H9 (cell line): ENCODE measurements around the gene EFNA5. TPM values are rescaled to one million over a fixed set of nuclear protein-coding genes. Genes with fewer than 3 reads are reported as not detected.

Experiments used
- DNase-seq: peaks from one replicate; pipeline ENCODE4 v3.0.0-alpha.2; 2017
- H2AFZ ChIP-seq: one replicate; pipeline ENCODE4 v1.6.1; 2013; ENCODE audit warnings: mild to moderate bottlenecking, low read length, control low read depth, moderate library complexity
- H2AK5ac ChIP-seq: 2 replicates; pipeline ENCODE4 v1.6.1; 2013; ENCODE audit warnings: low read length, control low read depth, mixed read lengths; ENCODE audit not compliant: insufficient read length
- H2BK120ac ChIP-seq: one replicate; pipeline ENCODE4 v1.6.1; 2013; ENCODE audit warnings: low read depth, mild to moderate bottlenecking, low read length, control low read depth, inconsistent platforms; ENCODE audit not compliant: poor library complexity, severe bottlenecking
- H2BK12ac ChIP-seq: 2 replicates; pipeline ENCODE4 v1.6.1; 2013; ENCODE audit warnings: low read length, control low read depth, mixed read lengths, low read depth; ENCODE audit not compliant: insufficient read length
- H2BK15ac ChIP-seq: 2 replicates; pipeline ENCODE4 v1.6.1; 2013; ENCODE audit warnings: low read depth, low read length, control low read depth
- H2BK20ac ChIP-seq: one replicate; pipeline ENCODE4 v1.6.1; 2013; ENCODE audit warnings: low read depth, mild to moderate bottlenecking, low read length, control low read depth, inconsistent platforms; ENCODE audit not compliant: poor library complexity, severe bottlenecking
- H2BK5ac ChIP-seq: 2 replicates; pipeline ENCODE4 v1.6.1; 2013; ENCODE audit warnings: low read length, control low read depth, mixed read lengths; ENCODE audit not compliant: insufficient read length
- H3K14ac ChIP-seq: 2 replicates; pipeline ENCODE4 v1.6.1; 2013; ENCODE audit warnings: low read length, control low read depth; ENCODE audit not compliant: insufficient read depth
- H3K18ac ChIP-seq: 2 replicates; pipeline ENCODE4 v1.6.1; 2013; ENCODE audit warnings: low read depth, mild to moderate bottlenecking, mixed read lengths, low read length, control low read depth; ENCODE audit not compliant: insufficient read length
- H3K23ac ChIP-seq: 2 replicates; pipeline ENCODE4 v1.6.1; 2013; ENCODE audit warnings: low read length, control low read depth, mixed read lengths, low read depth; ENCODE audit not compliant: insufficient read length
- H3K23me2 ChIP-seq: 2 replicates; pipeline ENCODE4 v1.6.1; 2013; ENCODE audit warnings: low read depth, mild to moderate bottlenecking, mixed read lengths, low read length, control low read depth; ENCODE audit not compliant: insufficient read length, poor library complexity, severe bottlenecking
- H3K27ac ChIP-seq: 2 replicates; pipeline ENCODE4 v1.5.1; 2013; ENCODE audit warnings: low read length, control low read depth, mixed read lengths, low read depth; ENCODE audit not compliant: insufficient read length
- H3K27me3 ChIP-seq: 2 replicates; pipeline ENCODE4 v1.6.1; 2013; ENCODE audit warnings: low read length, control low read depth, inconsistent platforms; ENCODE audit not compliant: insufficient read depth
- H3K4ac ChIP-seq: 2 replicates; pipeline ENCODE4 v1.6.1; 2013; ENCODE audit warnings: low read depth, mild to moderate bottlenecking, control low read depth, inconsistent platforms, low read length, moderate library complexity
- H3K4me1 ChIP-seq: 2 replicates; pipeline ENCODE4 v1.6.1; 2013; ENCODE audit warnings: low read length, control low read depth, inconsistent platforms; ENCODE audit not compliant: insufficient read depth
- H3K4me2 ChIP-seq: 2 replicates; pipeline ENCODE4 v1.6.1; 2013; ENCODE audit warnings: low read length, control low read depth, mixed read lengths; ENCODE audit not compliant: insufficient read length, insufficient read depth
- H3K56ac ChIP-seq: 2 replicates; pipeline ENCODE4 v1.6.1; 2013; ENCODE audit warnings: low read depth, mild to moderate bottlenecking, mixed read lengths, low read length, control low read depth; ENCODE audit not compliant: insufficient read length
- H3K79me1 ChIP-seq: 2 replicates; pipeline ENCODE4 v1.6.1; 2013; ENCODE audit warnings: low read depth, mild to moderate bottlenecking, moderate library complexity, low read length, control low read depth, inconsistent platforms; ENCODE audit not compliant: insufficient read depth, poor library complexity, severe bottlenecking
- H3K79me2 ChIP-seq: 2 replicates; pipeline ENCODE4 v1.6.1; 2013; ENCODE audit warnings: low read length, control low read depth, inconsistent platforms; ENCODE audit not compliant: insufficient read depth
- H3K9ac ChIP-seq: 2 replicates; pipeline ENCODE4 v1.6.1; 2013; ENCODE audit warnings: low read length, control low read depth, mixed read lengths; ENCODE audit not compliant: insufficient read length; ENCODE audit errors: extremely low read depth
- H3K9me3 ChIP-seq: one replicate; pipeline ENCODE4 v1.6.1; 2013; ENCODE audit warnings: low read depth, low read length, inconsistent platforms; ENCODE audit not compliant: control insufficient read depth
- H3T11ph ChIP-seq: one replicate; pipeline ENCODE4 v1.6.1; 2013; ENCODE audit warnings: mild to moderate bottlenecking, low read length, control low read depth, inconsistent platforms
- H4K20me1 ChIP-seq: one replicate; pipeline ENCODE4 v1.6.1; 2013; ENCODE audit not compliant: control insufficient read depth, insufficient read length, insufficient read depth
- H4K5ac ChIP-seq: 2 replicates; pipeline ENCODE4 v1.6.1; 2013; ENCODE audit warnings: low read depth, mild to moderate bottlenecking, mixed read lengths, low read length, control low read depth; ENCODE audit not compliant: insufficient read length
- H4K8ac ChIP-seq: replicated peaks from 2 replicates; pipeline ENCODE4 v1.6.1; 2013; ENCODE audit warnings: low read length, control low read depth, mixed read lengths, low read depth; ENCODE audit not compliant: insufficient read length
- H4K91ac ChIP-seq: 2 replicates; pipeline ENCODE4 v1.6.1; 2013; ENCODE audit warnings: low read depth, mild to moderate bottlenecking, moderate library complexity, mixed read lengths, low read length, control low read depth; ENCODE audit not compliant: insufficient read length
- H3K27ac Mint-ChIP-seq, 3 experiments: 2 replicates in 2 of 3; 3 replicates in 1 of 3; pipeline ENCODE4 v1.8.0; 2020 to 2021; ENCODE audit warnings: mixed read lengths in 3 of 3, mild to moderate bottlenecking in 1 of 3, moderate library complexity in 1 of 3
- H3K27me3 Mint-ChIP-seq: 2 replicates; pipeline ENCODE4 v1.8.0; 2021; ENCODE audit warnings: low read depth, mild to moderate bottlenecking, moderate library complexity, mixed read lengths
- H3K36me3 Mint-ChIP-seq, 3 experiments: 2 replicates in 2 of 3; 3 replicates in 1 of 3; pipeline ENCODE4 v1.8.0; 2020 to 2021; ENCODE audit warnings: low read depth in 3 of 3, mixed read lengths in 3 of 3; ENCODE audit not compliant: insufficient read depth in 1 of 3
- H3K4me1 Mint-ChIP-seq, 2 experiments: 2 replicates each; pipeline ENCODE4 v1.8.0; 2020; ENCODE audit warnings: mixed read lengths in 2 of 2
- H3K4me3 Mint-ChIP-seq, 2 experiments: 2 replicates in 1 of 2; 3 replicates in 1 of 2; pipeline ENCODE4 v1.8.0; 2020 to 2021; ENCODE audit warnings: mild to moderate bottlenecking in 2 of 2, mixed read lengths in 2 of 2, moderate library complexity in 1 of 2
- H3K9me3 Mint-ChIP-seq, 2 experiments: 2 replicates in 1 of 2; 3 replicates in 1 of 2; pipeline ENCODE4 v1.8.0; 2020; ENCODE audit warnings: mild to moderate bottlenecking in 2 of 2, mixed read lengths in 2 of 2, moderate library complexity in 1 of 2
- WGBS: extraction: QIAGEN DNeasy Blood & Tissue Kit; methylation state at CpG from one replicate; pipeline ENCODE4 v1.1.7; 2013; ENCODE audit warnings: missing lambda C conversion rate, low lambda C conversion rate, mixed read lengths; ENCODE audit not compliant: insufficient read length; ENCODE audit errors: extremely low coverage; 5-methylcytosine and 5-hydroxymethylcytosine counted together
- total RNA-seq: library from RNA; stranded (reverse); gene quantifications from 2 replicates; pipeline ENCODE4 v1.2.1, GENCODE V29; 2021
- TF ChIP-seq, protein P1 (sequence below): fragments of 200-600 bp; sonication (generic); conservative IDR thresholded peaks from 3 replicates; pipeline ENCODE4 v1.8.0; 2021; ENCODE audit warnings: antibody characterized with exemption, mild to moderate bottlenecking

The EFNA5 gene
- total RNA-seq, 1 experiment from 2014 or later = 20.4 TPM

DNA sequence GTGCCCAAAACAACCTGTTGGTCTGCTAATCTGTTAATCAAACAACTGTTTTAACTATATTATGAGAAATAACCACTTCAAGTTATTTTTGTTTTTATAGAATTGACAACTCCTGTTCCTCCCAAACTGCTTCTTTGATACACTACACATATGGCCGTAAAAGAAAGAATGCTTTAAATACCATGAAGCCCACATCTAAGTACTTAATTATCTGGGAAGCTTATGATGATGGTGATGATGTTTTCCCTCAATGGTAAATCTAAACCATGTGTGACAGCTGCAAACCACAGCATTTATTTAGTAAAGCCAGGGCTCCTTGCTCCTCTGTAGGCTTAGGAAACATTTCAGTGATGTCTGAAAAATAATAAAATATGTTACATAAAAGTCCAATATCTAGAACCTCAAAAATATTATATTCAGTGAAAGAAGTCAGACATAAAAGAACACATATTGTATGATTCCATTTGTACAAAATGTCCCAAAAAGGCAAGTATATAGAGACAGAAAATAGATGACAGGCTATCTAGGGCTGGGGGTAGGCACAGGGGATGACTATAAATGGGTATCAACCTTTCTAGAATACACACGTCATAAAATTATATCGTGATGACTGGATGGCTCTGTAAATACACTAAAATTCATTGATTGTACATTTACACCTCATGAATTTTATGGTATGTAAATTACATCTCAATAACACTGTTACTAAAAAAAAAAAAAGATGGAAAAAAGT, 154.1 kb downstream of the EFNA5 start:
- Mint-ChIP-seq H3K4me3 (no peak overlapping the region), H3K9me3 (no peaks in the 10 kb centered on the region), H3K36me3 (peaks cover 0 to 4% (median 2%) of the 10 kb centered on the region in 3 experiments; a peak in 1 of 7 replicates), H3K27me3 (no peaks in the 10 kb centered on the region), H3K27ac (no peak overlapping the region), H3K4me1 (peaks cover 70 to 75% of the 10 kb centered on the region in 2 experiments)
- H3K18ac ChIP-seq = no peak overlapping the region
- WGBS = no CpG with 5 or more reads among the region's 3 CpGs
- H3K4me2 ChIP-seq = no peak overlapping the region
- H4K5ac ChIP-seq = no peak overlapping the region
- no peak overlapping the region for H4K91ac ChIP-seq
- no peaks in the 10 kb centered on the region for H3K79me2 ChIP-seq
- H3K4ac ChIP-seq = no peak overlapping the region
- no peak overlapping the region for H3K56ac ChIP-seq
- H2BK15ac ChIP-seq = no peak overlapping the region
- no peaks in the 10 kb centered on the region for H3K23me2 ChIP-seq
- H4K20me1 ChIP-seq = no peaks in the 10 kb centered on the region
- H3K27ac ChIP-seq = no peak overlapping the region
- H3K4me1 ChIP-seq = peaks cover 27% of the 10 kb centered on the region; the same call in 1 of the 2 replicates
- H2BK5ac ChIP-seq = no peak overlapping the region
- no peak overlapping the region for H3K9ac ChIP-seq
- no peak overlapping the region for H4K8ac ChIP-seq
- no peaks in the 10 kb centered on the region for H3K79me1 ChIP-seq
- H3K14ac ChIP-seq = no peak overlapping the region
- H2AFZ ChIP-seq = no peak overlapping the region
- H3K9me3 ChIP-seq = no peaks in the 10 kb centered on the region
- DNase-seq = no peak
- H3T11ph ChIP-seq = no peak overlapping the region
- no peak overlapping the region for H2BK20ac ChIP-seq
- H2BK12ac ChIP-seq = no peak overlapping the region
- H2AK5ac ChIP-seq = no peak overlapping the region
- H3K27me3 ChIP-seq = no peaks in the 10 kb centered on the region; the same call in 1 of the 2 replicates
- TF ChIP-seq, protein P1, sequence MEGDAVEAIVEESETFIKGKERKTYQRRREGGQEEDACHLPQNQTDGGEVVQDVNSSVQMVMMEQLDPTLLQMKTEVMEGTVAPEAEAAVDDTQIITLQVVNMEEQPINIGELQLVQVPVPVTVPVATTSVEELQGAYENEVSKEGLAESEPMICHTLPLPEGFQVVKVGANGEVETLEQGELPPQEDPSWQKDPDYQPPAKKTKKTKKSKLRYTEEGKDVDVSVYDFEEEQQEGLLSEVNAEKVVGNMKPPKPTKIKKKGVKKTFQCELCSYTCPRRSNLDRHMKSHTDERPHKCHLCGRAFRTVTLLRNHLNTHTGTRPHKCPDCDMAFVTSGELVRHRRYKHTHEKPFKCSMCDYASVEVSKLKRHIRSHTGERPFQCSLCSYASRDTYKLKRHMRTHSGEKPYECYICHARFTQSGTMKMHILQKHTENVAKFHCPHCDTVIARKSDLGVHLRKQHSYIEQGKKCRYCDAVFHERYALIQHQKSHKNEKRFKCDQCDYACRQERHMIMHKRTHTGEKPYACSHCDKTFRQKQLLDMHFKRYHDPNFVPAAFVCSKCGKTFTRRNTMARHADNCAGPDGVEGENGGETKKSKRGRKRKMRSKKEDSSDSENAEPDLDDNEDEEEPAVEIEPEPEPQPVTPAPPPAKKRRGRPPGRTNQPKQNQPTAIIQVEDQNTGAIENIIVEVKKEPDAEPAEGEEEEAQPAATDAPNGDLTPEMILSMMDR = no peak
- no peak overlapping the region for H2BK120ac ChIP-seq
- no peak overlapping the region for H3K23ac ChIP-seq
